ENCODE results near the gene CLMN. TPM values are rescaled to one million over a fixed set of nuclear protein-coding genes. Genes with fewer than 3 reads are reported as not detected.

CLMN gene
- total and polyA plus RNA-seq, 2 of the 4 experiments (the other 2 are of a cell fraction) = 0.10 to 0.18 TPM

- no peak overlapping the region for H4K8ac ChIP-seq (ENCODE audit: low read depth in 2 of 2, low read length in 2 of 2)
- no peaks in the 10 kb centered on the region for H3K79me1 ChIP-seq (ENCODE audit: low read depth in 1 of 2, low read length in 2 of 2)
- H2BK5ac ChIP-seq (ENCODE audit: low read depth, low read length, poor library complexity, severe bottlenecking) = no peak overlapping the region
- no peaks in the 10 kb centered on the region for H4K20me1 ChIP-seq (ENCODE audit: insufficient read depth, low read length)
- no peak overlapping the region for H2BK20ac ChIP-seq (ENCODE audit: low read depth, low read length)
- TF ChIP-seq MAZ (IDR thresholded peaks at IDR 0.05; ENCODE audit: borderline replicate concordance, low read depth, low read length) (no peak), RFX5 (IDR thresholded peaks at IDR 0.05; ENCODE audit: low read depth, low read length) (no peak), USF2 (IDR thresholded peaks at IDR 0.05; ENCODE audit: low read depth, low read length) (no peak), RCOR1 (IDR thresholded peaks at IDR 0.05; ENCODE audit: insufficient replicate concordance, low read length) (no peak), POLR2A (IDR thresholded peaks at IDR 0.05; ENCODE audit: low read depth, low read length) (no peak), MXI1 (IDR thresholded peaks at IDR 0.05; ENCODE audit: borderline replicate concordance, low read depth, low read length) (no peak), RAD21 (IDR thresholded peaks at IDR 0.05; ENCODE audit: low read length) (no peak), BHLHE40 (IDR thresholded peaks at IDR 0.05; ENCODE audit: low read depth, low read length) (no peak), CEBPB (IDR thresholded peaks at IDR 0.05; ENCODE audit: low read depth, low read length) (no peak), CTCF (conservative IDR thresholded peaks at IDR 0.05; ENCODE audit: low read depth, low read length) (no peak), FOS (IDR thresholded peaks at IDR 0.05; ENCODE audit: low read depth, low read length) (no peak), ELK1 (IDR thresholded peaks at IDR 0.05; ENCODE audit: borderline replicate concordance, low read depth, low read length) (no peak), CHD1 (IDR thresholded peaks at IDR 0.05; ENCODE audit: low read depth, low read length) (no peak), NFE2L2 (IDR thresholded peaks at IDR 0.05; ENCODE audit: low read depth, low read length) (no peak), SMC3 (IDR thresholded peaks at IDR 0.05; ENCODE audit: low read depth, low read length) (no peak), MAFK (IDR thresholded peaks at IDR 0.05; ENCODE audit: low read depth, low read length) (no peak)
- no peak overlapping the region for H2AK9ac ChIP-seq (replicated peaks; ENCODE audit: low read depth, low read length, poor library complexity)
- no TSS peak for BruUV-seq (replicated peaks)
- no peak for ATAC-seq (ENCODE audit: low read depth)
- no CpG with 5 or more reads among the region's 3 CpGs for WGBS, 2 experiments (ENCODE audit: extremely low coverage in 2 of 2, insufficient read length in 1 of 2)
- no peak overlapping the region for H2AK5ac ChIP-seq (ENCODE audit: low read depth, low read length)
- no peak overlapping the region for H3K9ac ChIP-seq (ENCODE audit: low read depth, low read length)
- H3K4me3 ChIP-seq (ENCODE audit: insufficient read depth, low read depth, low read length) = no peak overlapping the region
- intact Hi-C loops (cut with micrococcal nuclease) = no loop called here
- H3K4me1 ChIP-seq (ENCODE audit: control insufficient read depth, insufficient read depth, low read length) = no peaks in the 10 kb centered on the region
- ChIA-PET POLR2A (ENCODE audit: unreplicated experiment) (no interaction called here), CTCF (no interaction called here)
- H3K27me3 ChIP-seq (ENCODE audit: control insufficient read depth, insufficient read depth, low read length) = peaks cover 2% of the 10 kb centered on the region; the same call in 1 of the 2 replicates
- no peak for DNase-seq
- in situ Hi-C loops (cut with MboI; ENCODE audit: low sequenced_read_pairs) = no loop called here
- no peaks in the 10 kb centered on the region for H3K9me3 ChIP-seq (ENCODE audit: control insufficient read depth, insufficient read depth, low read length)
- H3K56ac ChIP-seq (ENCODE audit: extremely low read depth, insufficient read depth, low read length) = no peak overlapping the region
- dilution Hi-C loops (cut with HindIII; ENCODE audit: low sequenced_read_pairs, unreplicated experiment) = no loop called here
- no peaks in the 10 kb centered on the region for H3K36me3 ChIP-seq (ENCODE audit: control insufficient read depth, insufficient read depth, low read length)
- H3K23ac ChIP-seq (ENCODE audit: low read depth, low read length) = no peak overlapping the region
- no peak overlapping the region for H3K18ac ChIP-seq (ENCODE audit: low read depth, low read length)
- H3K27ac ChIP-seq (ENCODE audit: insufficient read depth, low read length) = no peak overlapping the region
- H3K14ac ChIP-seq (replicated peaks; ENCODE audit: low read depth, low read length) = no peak overlapping the region
- H3K9me1 ChIP-seq (ENCODE audit: insufficient read depth, low read length) = no peaks in the 10 kb centered on the region
- no peak overlapping the region for H2BK15ac ChIP-seq (ENCODE audit: low read depth, low read length)
- H2BK120ac ChIP-seq (ENCODE audit: low read depth, low read length) = no peak overlapping the region
- no peak overlapping the region for H3K4me2 ChIP-seq (ENCODE audit: low read depth, low read length)
- H4K91ac ChIP-seq (ENCODE audit: insufficient read depth, low read depth, low read length) = no peak overlapping the region
- H4K5ac ChIP-seq (ENCODE audit: low read depth, low read length) = no peak overlapping the region
- no peak overlapping the region for H3K4ac ChIP-seq (ENCODE audit: low read depth, low read length)
- no peak overlapping the region for H2AFZ ChIP-seq (replicated peaks; ENCODE audit: low read length, poor library complexity)
Observed at GRCh38 chr14:95326987-95327386, 7.3 kb upstream of the CLMN start.

Measured in IMR-90 (cell line).